Thyroid gland (tissue), 4 donors: ENCODE data around the gene MYZAP. TPM values are rescaled to one million over a fixed set of nuclear protein-coding genes. Genes with fewer than 3 reads are reported as not detected.

ENCODE experiments used
- DNase-seq, 2 donors: peaks; one replicate each; pipeline ENCODE4 v3.0.0-alpha.2; 2019
- H3K27ac ChIP-seq, 3 donors: fragments of 200-600 bp; sonication (generic); 1 replicate in 2 of 3; 2 replicates in 1 of 3; pipeline ENCODE4 v1.5.1; 2016 to 2019; ENCODE audit warnings: mild to moderate bottlenecking in 1 of 3, moderate library complexity in 1 of 3
- H3K27me3 ChIP-seq: fragments of 200-600 bp; sonication (generic); one replicate; pipeline ENCODE4 v1.5.1; 2019
- H3K36me3 ChIP-seq, 2 donors: fragments of 200-600 bp; sonication (generic); one replicate each; pipeline ENCODE4 v1.5.1; 2016 to 2019
- H3K4me1 ChIP-seq, 2 donors: fragments of 200-600 bp; sonication (generic); one replicate each; pipeline ENCODE4 v1.5.1; 2017 to 2019
- H3K4me3 ChIP-seq, 3 donors: fragments of 200-600 bp; sonication (generic); replicated peaks in 1 of 3; 1 replicate in 2 of 3; 2 replicates in 1 of 3; pipeline ENCODE4 v1.5.1; 2016; ENCODE audit warnings: mild to moderate bottlenecking in 1 of 3
- H3K9me3 ChIP-seq: fragments of 200-600 bp; sonication (generic); one replicate; pipeline ENCODE4 v1.5.1; 2017
- POLR2A ChIP-seq, 2 donors: fragments of 450-650 bp; IDR thresholded peaks; one replicate each; pipeline ENCODE4 v1.6.1; 2017; ENCODE audit warnings: antibody characterized with exemption in 2 of 2, mild to moderate bottlenecking in 2 of 2, moderate library complexity in 1 of 2
- WGBS, 2 donors: methylation state at CpG; one replicate each; pipeline ENCODE4 v1.1.5; 2017; 5-methylcytosine and 5-hydroxymethylcytosine counted together
- intact Hi-C: fragments of 100-400 bp; cut with DNase I; formaldehyde crosslinking; loops from one replicate; pipeline ENCODE4 v1.15.1; 2023
- total RNA-seq, 4 donors: library from RNA; depleted of rRNA; stranded (reverse); fragments of >200 nt; gene quantifications; one replicate each; pipeline ENCODE4 v1.2.3, GENCODE V29; 2016
- TF ChIP-seq, protein P1 (sequence below), 6 experiments: fragments of 200-600 bp in 3 of 6; fragments of 450-650 bp in 3 of 6; sonication (generic) in 3 of 6; IDR thresholded peaks; one replicate each; pipeline ENCODE4 v1.5.1; 2016 to 2019; ENCODE audit warnings: antibody characterized with exemption in 6 of 6, mild to moderate bottlenecking in 2 of 6, inconsistent platforms in 1 of 6, moderate library complexity in 1 of 6

Gene MYZAP
- total RNA-seq, 4 donors from 2014 or later, result 3.2 to 20.7 (median 6.4) TPM

- Histone ChIP-seq H3K27me3 (no peaks in the 10 kb centered on the region), H3K36me3 (no peaks in the 10 kb centered on the region), H3K27ac (peak overlapping the region in 2 of 3 donors; percentile 39 to 54), H3K4me3 (no peak overlapping the region), H3K4me1 (peaks cover 35 to 39% of the 10 kb centered on the region in 2 donors), H3K9me3 (no peaks in the 10 kb centered on the region)
- TF ChIP-seq POLR2A (IDR thresholded peaks at IDR 0.05), result no peak
- intact Hi-C loops, result loop anchor here (5.0 to 10.0 kb wide), 2 partner anchors 53 to 310 kb away; no protein-coding TSS in a partner anchor
- peak in 1 of 2 donors; percentile 41 for DNase-seq
- 56 to 66% methylated on average over 4 of the region's 4 CpGs for WGBS, 2 donors
Observed at GRCh38 chr15:57554812-57555179, 36.9 kb upstream of the MYZAP start.

DNA sequence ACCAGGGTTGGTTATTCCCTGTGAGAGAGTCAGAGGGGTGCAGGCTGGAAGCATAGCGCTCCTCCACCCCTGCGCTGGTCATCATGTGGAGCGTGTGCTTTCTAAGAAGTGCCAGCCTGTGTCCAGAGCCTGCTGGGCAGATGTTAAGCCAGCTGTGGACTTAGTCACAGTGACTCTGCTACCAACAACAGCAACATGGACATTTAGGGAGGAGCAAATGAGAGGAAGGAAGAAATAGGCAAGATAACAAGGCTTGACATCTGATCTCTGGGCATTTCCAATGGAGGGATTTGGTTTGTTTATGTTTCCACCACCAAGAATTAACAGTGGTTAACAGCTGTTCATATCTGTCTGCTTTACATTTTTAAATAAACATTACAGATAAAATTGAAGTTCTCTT, 36.4 kb upstream of the MYZAP start:
- Histone ChIP-seq H3K36me3 (no peaks in the 10 kb centered on the region), H3K9me3 (no peaks in the 10 kb centered on the region), H3K27ac (peak overlapping the region in 2 of 3 donors; percentile 39 to 54), H3K4me1 (peaks cover 30 to 34% of the 10 kb centered on the region in 2 donors), H3K27me3 (no peaks in the 10 kb centered on the region), H3K4me3 (no peak overlapping the region)
- WGBS, 2 donors, result 92 to 95% methylated on average over 3 of the region's 3 CpGs
- TF ChIP-seq, protein P1, sequence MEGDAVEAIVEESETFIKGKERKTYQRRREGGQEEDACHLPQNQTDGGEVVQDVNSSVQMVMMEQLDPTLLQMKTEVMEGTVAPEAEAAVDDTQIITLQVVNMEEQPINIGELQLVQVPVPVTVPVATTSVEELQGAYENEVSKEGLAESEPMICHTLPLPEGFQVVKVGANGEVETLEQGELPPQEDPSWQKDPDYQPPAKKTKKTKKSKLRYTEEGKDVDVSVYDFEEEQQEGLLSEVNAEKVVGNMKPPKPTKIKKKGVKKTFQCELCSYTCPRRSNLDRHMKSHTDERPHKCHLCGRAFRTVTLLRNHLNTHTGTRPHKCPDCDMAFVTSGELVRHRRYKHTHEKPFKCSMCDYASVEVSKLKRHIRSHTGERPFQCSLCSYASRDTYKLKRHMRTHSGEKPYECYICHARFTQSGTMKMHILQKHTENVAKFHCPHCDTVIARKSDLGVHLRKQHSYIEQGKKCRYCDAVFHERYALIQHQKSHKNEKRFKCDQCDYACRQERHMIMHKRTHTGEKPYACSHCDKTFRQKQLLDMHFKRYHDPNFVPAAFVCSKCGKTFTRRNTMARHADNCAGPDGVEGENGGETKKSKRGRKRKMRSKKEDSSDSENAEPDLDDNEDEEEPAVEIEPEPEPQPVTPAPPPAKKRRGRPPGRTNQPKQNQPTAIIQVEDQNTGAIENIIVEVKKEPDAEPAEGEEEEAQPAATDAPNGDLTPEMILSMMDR (IDR thresholded peaks at IDR 0.05), result no peak
- TF ChIP-seq POLR2A (IDR thresholded peaks at IDR 0.05), result no peak
- peak in 1 of 2 donors; percentile 25 for DNase-seq
- intact Hi-C loops, result loop anchor here (5.0 to 10.0 kb wide), 2 partner anchors 52 to 310 kb away; no protein-coding TSS in a partner anchor

DNA sequence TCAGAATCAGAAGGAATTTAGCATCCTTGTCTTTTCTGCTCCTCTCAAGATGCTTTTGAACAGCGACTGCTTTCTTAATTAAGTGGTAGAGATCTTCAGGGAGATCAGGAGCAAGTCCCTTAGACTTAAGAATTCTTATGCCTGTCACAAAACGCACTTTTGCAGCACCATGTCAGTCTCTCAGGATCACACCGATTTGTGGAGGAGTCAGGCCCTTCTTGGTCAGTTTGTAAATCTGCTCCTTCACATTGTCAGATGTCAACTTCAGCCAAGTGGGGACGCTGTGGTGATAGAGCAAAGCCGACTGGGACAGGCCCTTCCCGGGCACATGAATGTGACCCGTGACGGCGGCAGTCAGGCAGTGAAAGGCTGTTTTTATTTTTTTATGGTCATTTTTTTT, 35.7 kb upstream of the MYZAP start:
- no peak for TF ChIP-seq POLR2A (IDR thresholded peaks at IDR 0.05)
- TF ChIP-seq, protein P1 (IDR thresholded peaks at IDR 0.05), result no peak
- intact Hi-C loops, result loop anchor here (5.0 to 10.0 kb wide), 2 partner anchors 51 to 309 kb away; no protein-coding TSS in a partner anchor
- WGBS, 2 donors, result 88% methylated on average over 9 of the region's 9 CpGs
- H3K27me3 ChIP-seq, result no peaks in the 10 kb centered on the region
- H3K27ac ChIP-seq, result no peak overlapping the region
- no peak overlapping the region for H3K4me3 ChIP-seq
- H3K4me1 ChIP-seq, result peaks cover 24 to 27% of the 10 kb centered on the region in 2 donors
- no peaks in the 10 kb centered on the region for H3K9me3 ChIP-seq
- DNase-seq, result no peak
- no peaks in the 10 kb centered on the region for H3K36me3 ChIP-seq

DNA sequence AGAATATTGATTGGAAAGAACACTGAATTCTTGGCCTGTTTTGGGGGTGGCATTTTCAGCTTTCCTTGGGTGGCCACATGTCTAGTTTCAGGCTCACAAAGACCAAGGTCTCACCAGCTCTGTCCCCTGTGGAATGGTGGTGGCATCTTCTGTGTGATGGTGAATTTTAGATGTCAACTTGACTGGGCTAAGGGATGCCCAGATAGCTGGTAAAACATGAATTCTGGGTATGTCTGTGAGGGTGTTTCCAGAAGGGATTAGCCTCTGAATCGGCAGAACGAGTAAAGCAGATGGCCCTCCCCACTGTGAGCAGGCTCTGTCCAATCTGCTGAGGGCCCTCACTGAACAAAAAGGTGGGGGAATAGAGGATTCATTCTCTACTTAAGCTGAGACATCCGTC, 34.4 kb upstream of the MYZAP start:
- Histone ChIP-seq H3K27ac (no peak overlapping the region), H3K36me3 (no peaks in the 10 kb centered on the region), H3K9me3 (no peaks in the 10 kb centered on the region), H3K4me3 (no peak overlapping the region), H3K4me1 (peaks cover 11 to 14% of the 10 kb centered on the region in 2 donors), H3K27me3 (no peaks in the 10 kb centered on the region)
- 89 to 93% methylated on average over 3 of the region's 3 CpGs for WGBS, 2 donors
- no peak for TF ChIP-seq POLR2A (IDR thresholded peaks at IDR 0.05)
- TF ChIP-seq, protein P1 (IDR thresholded peaks at IDR 0.05), result no peak
- intact Hi-C loops, result loop anchor here (5.0 to 10.0 kb wide), 2 partner anchors 50 to 308 kb away; no protein-coding TSS in a partner anchor
- DNase-seq, result no peak

GRCh38 chr15:57557810-57558209, 33.9 kb upstream of the MYZAP start:
- H3K9me3 ChIP-seq, result no peaks in the 10 kb centered on the region
- no peaks in the 10 kb centered on the region for H3K36me3 ChIP-seq
- H3K27me3 ChIP-seq, result no peaks in the 10 kb centered on the region
- no peak for DNase-seq
- no peak overlapping the region for H3K4me3 ChIP-seq
- H3K4me1 ChIP-seq, result peaks cover 8 to 13% of the 10 kb centered on the region in 2 donors
- TF ChIP-seq, protein P1 (IDR thresholded peaks at IDR 0.05), result no peak
- TF ChIP-seq POLR2A (IDR thresholded peaks at IDR 0.05), result no peak
- 90 to 98% methylated on average over 6 of the region's 6 CpGs for WGBS, 2 donors
- intact Hi-C loops, result loop anchor here (5.0 to 10.0 kb wide), 2 partner anchors 49 to 307 kb away; no protein-coding TSS in a partner anchor
- no peak overlapping the region for H3K27ac ChIP-seq
